Common myeloid progenitor, CD34-positive (primary cell): ENCODE data around the gene CCDC142.

Experiments used
- CTCF ChIA-PET: fragments of 350-600 bp; sonication (Branson Sonifier 250); formaldehyde crosslinking; loops from one replicate; lab custom pipeline; 2021; ENCODE audit warnings: antibody characterized with exemption; lab: Charles Lee
- POLR2A ChIA-PET: fragments of 350-600 bp; sonication (Branson Sonifier 250); formaldehyde crosslinking; loops from one replicate; lab custom pipeline; 2021; ENCODE audit warnings: antibody characterized with exemption; lab: Charles Lee
- DNase-seq, 3 donors: peaks; one replicate each; pipeline versions ENCODE4 v3.0.0 to v3.0.0-alpha.2; 2013
- H3K27ac ChIP-seq, 2 experiments: 1 replicate in 1 of 2; 2 replicates in 1 of 2; pipeline ENCODE4 v1.7.0; 2013; ENCODE audit warnings: inconsistent platforms in 2 of 2, low read length in 2 of 2, mild to moderate bottlenecking in 2 of 2, low read depth in 1 of 2, moderate library complexity in 1 of 2; ENCODE audit not compliant: severe bottlenecking in 2 of 2, insufficient read depth in 1 of 2, poor library complexity in 1 of 2
- H3K27me3 ChIP-seq, 5 experiments: replicated peaks in 2 of 5; 1 replicate in 3 of 5; 2 replicates in 2 of 5; pipeline versions ENCODE4 v1.6.1 to v1.7.0; 2013; ENCODE audit warnings: low read length in 4 of 5, mild to moderate bottlenecking in 2 of 5, moderate library complexity in 2 of 5, inconsistent platforms in 1 of 5; ENCODE audit not compliant: insufficient read depth in 5 of 5, control insufficient read depth in 4 of 5
- H3K36me3 ChIP-seq, 4 experiments: 1 replicate in 2 of 4; 2 replicates in 2 of 4; pipeline versions ENCODE4 v1.6.1 to v1.7.0; 2013; ENCODE audit warnings: low read length in 3 of 4, control low read depth in 1 of 4, mild to moderate bottlenecking in 1 of 4; ENCODE audit not compliant: control insufficient read depth in 4 of 4, insufficient read depth in 4 of 4
- H3K4me1 ChIP-seq, 4 experiments: 1 replicate in 3 of 4; 2 replicates in 1 of 4; pipeline versions ENCODE4 v1.6.1 to v1.7.1; 2013; ENCODE audit warnings: low read length in 3 of 4, mild to moderate bottlenecking in 3 of 4, control low read depth in 1 of 4, inconsistent platforms in 1 of 4, moderate library complexity in 1 of 4; ENCODE audit not compliant: control insufficient read depth in 4 of 4, insufficient read depth in 4 of 4; ENCODE audit errors: control extremely low read depth in 1 of 4
- H3K4me3 ChIP-seq, 7 experiments: 1 replicate in 4 of 7; 2 replicates in 3 of 7; pipeline versions ENCODE4 v1.5.1 to v1.7.0; 2013; ENCODE audit warnings: mild to moderate bottlenecking in 7 of 7, low read length in 6 of 7, moderate library complexity in 6 of 7, inconsistent platforms in 2 of 7, low read depth in 2 of 7, control low read depth in 1 of 7; ENCODE audit not compliant: insufficient read depth in 4 of 7, control insufficient read depth in 1 of 7; ENCODE audit errors: extremely low read depth in 1 of 7
- H3K9me3 ChIP-seq, 5 experiments: 1 replicate in 4 of 5; 2 replicates in 1 of 5; pipeline versions ENCODE4 v1.6.1 to v1.7.1; 2013; ENCODE audit warnings: low read length in 4 of 5, mild to moderate bottlenecking in 2 of 5, inconsistent platforms in 1 of 5, low read depth in 1 of 5, moderate library complexity in 1 of 5; ENCODE audit not compliant: control insufficient read depth in 4 of 5, insufficient read depth in 2 of 5; ENCODE audit errors: control extremely low read depth in 1 of 5
- WGBS: methylation state at CpG from one replicate; pipeline ENCODE4 v1.1.5; 2013; ENCODE audit not compliant: insufficient coverage; 5-methylcytosine and 5-hydroxymethylcytosine counted together

CCDC142 gene

GRCh38 chr2:74428675-74429074, 54.1 kb downstream of the CCDC142 start:
- ChIA-PET POLR2A (no interaction called here), CTCF (interaction anchor here (3.0 kb wide), 1 partner anchor 12 kb away, joined by 16 read pairs; no protein-coding TSS in a partner anchor)
- Histone ChIP-seq H3K27me3 (no peaks in the 10 kb centered on the region), H3K27ac (no peak overlapping the region), H3K9me3 (no peaks in the 10 kb centered on the region), H3K4me1 (peaks cover 0 to 4% (median 3%) of the 10 kb centered on the region in 4 experiments), H3K36me3 (peaks cover 2 to 74% (median 49%) of the 10 kb centered on the region in 4 experiments), H3K4me3 (no peak overlapping the region)
- DNase-seq = no peak
- 100% methylated on average over 5 of the region's 5 CpGs for WGBS

GRCh38 chr2:74427551-74427950, 55.2 kb downstream of the CCDC142 start:
- Histone ChIP-seq H3K27me3 (no peaks in the 10 kb centered on the region), H3K4me3 (no peak overlapping the region), H3K9me3 (no peaks in the 10 kb centered on the region), H3K27ac (no peak overlapping the region), H3K36me3 (peaks cover 2 to 74% (median 49%) of the 10 kb centered on the region in 4 experiments), H3K4me1 (peaks cover 0 to 4% (median 3%) of the 10 kb centered on the region in 4 experiments)
- ChIA-PET CTCF (no interaction called here), POLR2A (interaction anchor here (0.8 kb wide), 1 partner anchor 127 kb away, joined by 3 read pairs; the partner anchor contains the start of gene DOK1)
- 96% methylated on average over 3 of the region's 3 CpGs for WGBS
- no peak for DNase-seq

GRCh38 chr2:74426181-74426758, 56.5 kb downstream of the CCDC142 start:
- Histone ChIP-seq H3K4me3 (no peak overlapping the region), H3K27me3 (no peaks in the 10 kb centered on the region), H3K36me3 (peaks cover 2 to 65% (median 46%) of the 10 kb centered on the region in 4 experiments), H3K9me3 (no peaks in the 10 kb centered on the region), H3K27ac (no peak overlapping the region), H3K4me1 (peaks cover 0 to 10% (median 7%) of the 10 kb centered on the region in 4 experiments)
- ChIA-PET POLR2A (no interaction called here), CTCF (no interaction called here)
- no peak for DNase-seq
- WGBS = 94% methylated on average over 11 of the region's 14 CpGs

GRCh38 chr2:74425523-74425922, 57.3 kb downstream of the CCDC142 start:
- ChIA-PET CTCF (interaction anchor here (0.8 to 1.0 kb wide), 2 partner anchors 11 to 20 kb away, joined by 3 read pairs; no protein-coding TSS in a partner anchor), POLR2A (no interaction called here)
- DNase-seq = no peak
- WGBS = 96% methylated on average over 7 of the region's 7 CpGs
- Histone ChIP-seq H3K36me3 (peaks cover 2 to 60% (median 43%) of the 10 kb centered on the region in 4 experiments), H3K4me1 (peaks cover 0 to 17% (median 13%) of the 10 kb centered on the region in 4 experiments), H3K9me3 (no peaks in the 10 kb centered on the region), H3K4me3 (no peak overlapping the region), H3K27me3 (no peaks in the 10 kb centered on the region), H3K27ac (no peak overlapping the region)

- 95% methylated on average over 5 of the region's 5 CpGs for WGBS
- no peak overlapping the region for H3K4me3 ChIP-seq
- H3K27me3 ChIP-seq = no peaks in the 10 kb centered on the region
- POLR2A ChIA-PET = no interaction called here
- CTCF ChIA-PET = interaction anchor here (0.6 to 1.0 kb wide), 3 partner anchors 12 to 22 kb away, joined by 3 read pairs; no protein-coding TSS in a partner anchor
- H3K36me3 ChIP-seq = peaks cover 2 to 55% (median 38%) of the 10 kb centered on the region in 4 experiments
- H3K9me3 ChIP-seq = no peaks in the 10 kb centered on the region
- no peak for DNase-seq
- peaks cover 0 to 19% (median 13%) of the 10 kb centered on the region in 4 experiments for H3K4me1 ChIP-seq
- no peak overlapping the region for H3K27ac ChIP-seq
Measured at GRCh38 chr2:74424995-74425406, 57.8 kb downstream of the CCDC142 start.

GRCh38 chr2:74424139-74424992, 58.4 kb downstream of the CCDC142 start:
- Histone ChIP-seq H3K4me1 (peaks cover 0 to 19% (median 13%) of the 10 kb centered on the region in 4 experiments), H3K9me3 (no peaks in the 10 kb centered on the region), H3K36me3 (peaks cover 2 to 49% (median 31%) of the 10 kb centered on the region in 4 experiments), H3K27ac (no peak overlapping the region), H3K4me3 (no peak overlapping the region), H3K27me3 (no peaks in the 10 kb centered on the region)
- DNase-seq = no peak
- ChIA-PET POLR2A (no interaction called here), CTCF (interaction anchor here (0.6 to 1.1 kb wide), 5 partner anchors 16 to 40 kb away, joined by 3 read pairs; no protein-coding TSS in a partner anchor)
- 80% methylated on average over 1 of the region's 5 CpGs for WGBS
